WTC11 (cell line): ENCODE data around the gene ADGRF4.

Experiments used
- ATF3 ChIP-seq: sonication (generic); formaldehyde crosslinking; conservative IDR thresholded peaks from 2 replicates; pipeline ENCODE4 v1.8.1; 2022; ENCODE audit warnings: mild to moderate bottlenecking, missing genetic modification reagents
- CREM ChIP-seq: sonication (generic); formaldehyde crosslinking; IDR thresholded peaks from 2 replicates; pipeline ENCODE4 v1.8.1; 2022; ENCODE audit warnings: mild to moderate bottlenecking, missing genetic modification reagents, moderate library complexity
- CTCF ChIP-seq: fragments of 200-600 bp; IDR thresholded peaks from 2 replicates; pipeline ENCODE4 v1.8.0; 2022; ENCODE audit warnings: antibody characterized with exemption
- FOXP1 ChIP-seq: sonication (generic); formaldehyde crosslinking; IDR thresholded peaks from 2 replicates; pipeline ENCODE4 v1.8.0; 2022; ENCODE audit warnings: missing genetic modification reagents, mild to moderate bottlenecking, moderate library complexity, borderline replicate concordance
- GABPB1 ChIP-seq: sonication (generic); formaldehyde crosslinking; IDR thresholded peaks from 2 replicates; pipeline ENCODE4 v1.8.1; 2023; ENCODE audit warnings: mild to moderate bottlenecking, missing genetic modification reagents
- MLX ChIP-seq: sonication (generic); formaldehyde crosslinking; IDR thresholded peaks from 2 replicates; pipeline ENCODE4 v1.8.1; 2023; ENCODE audit warnings: mild to moderate bottlenecking, missing genetic modification reagents, moderate library complexity
- TCF7 ChIP-seq: sonication (generic); formaldehyde crosslinking; IDR thresholded peaks from 2 replicates; pipeline ENCODE4 v1.8.0; 2022; ENCODE audit warnings: mild to moderate bottlenecking, low read depth, missing genetic modification reagents, moderate library complexity
- TP53 ChIP-seq: sonication (generic); formaldehyde crosslinking; IDR thresholded peaks from 2 replicates; pipeline ENCODE4 v1.8.1; 2023; ENCODE audit warnings: mild to moderate bottlenecking, missing genetic modification reagents
- ZBTB43 ChIP-seq: sonication (generic); formaldehyde crosslinking; IDR thresholded peaks from 2 replicates; pipeline ENCODE4 v1.8.1; 2023; ENCODE audit warnings: mild to moderate bottlenecking, missing genetic modification reagents
- ZNF263 ChIP-seq: sonication (generic); formaldehyde crosslinking; IDR thresholded peaks from 2 replicates; pipeline ENCODE4 v1.8.1; 2022; ENCODE audit warnings: low read depth, mild to moderate bottlenecking, moderate library complexity, missing genetic modification reagents

DNA sequence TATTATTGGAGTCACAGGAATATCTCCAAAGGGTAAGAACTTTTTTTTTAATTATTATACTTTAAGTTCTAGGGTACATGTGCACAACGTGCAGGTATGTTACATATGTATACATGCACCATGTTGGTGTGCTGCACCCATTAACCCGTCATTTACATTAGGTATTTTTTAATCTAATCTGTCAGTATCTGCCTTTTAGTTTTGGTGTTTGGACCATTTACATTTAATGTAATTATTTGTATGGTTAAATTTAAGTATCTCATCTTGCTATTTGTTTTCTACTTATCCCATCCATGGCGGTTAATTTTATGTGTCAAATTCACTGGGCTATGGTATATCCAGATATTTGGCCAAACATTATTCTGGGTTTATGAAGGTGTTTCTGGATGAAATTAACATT lies 68.1 kb downstream of the ADGRF4 start:
- no peak for TF ChIP-seq CTCF
- TF ChIP-seq TP53 (CRISPR knock-in tag) = no peak
- no peak for TF ChIP-seq TCF7 (CRISPR knock-in tag)
- TF ChIP-seq GABPB1 = no peak
- no peak for TF ChIP-seq ZNF263
- TF ChIP-seq CREM (CRISPR knock-in tag) = no peak
- TF ChIP-seq ZBTB43 (CRISPR knock-in tag) = no peak
- TF ChIP-seq FOXP1 (CRISPR knock-in tag) = no peak
- TF ChIP-seq ATF3 (CRISPR knock-in tag) = no peak
- TF ChIP-seq MLX = no peak
